Measurements from ENCODE around the gene LAMA2.

- TF ChIP-seq, protein P1, sequence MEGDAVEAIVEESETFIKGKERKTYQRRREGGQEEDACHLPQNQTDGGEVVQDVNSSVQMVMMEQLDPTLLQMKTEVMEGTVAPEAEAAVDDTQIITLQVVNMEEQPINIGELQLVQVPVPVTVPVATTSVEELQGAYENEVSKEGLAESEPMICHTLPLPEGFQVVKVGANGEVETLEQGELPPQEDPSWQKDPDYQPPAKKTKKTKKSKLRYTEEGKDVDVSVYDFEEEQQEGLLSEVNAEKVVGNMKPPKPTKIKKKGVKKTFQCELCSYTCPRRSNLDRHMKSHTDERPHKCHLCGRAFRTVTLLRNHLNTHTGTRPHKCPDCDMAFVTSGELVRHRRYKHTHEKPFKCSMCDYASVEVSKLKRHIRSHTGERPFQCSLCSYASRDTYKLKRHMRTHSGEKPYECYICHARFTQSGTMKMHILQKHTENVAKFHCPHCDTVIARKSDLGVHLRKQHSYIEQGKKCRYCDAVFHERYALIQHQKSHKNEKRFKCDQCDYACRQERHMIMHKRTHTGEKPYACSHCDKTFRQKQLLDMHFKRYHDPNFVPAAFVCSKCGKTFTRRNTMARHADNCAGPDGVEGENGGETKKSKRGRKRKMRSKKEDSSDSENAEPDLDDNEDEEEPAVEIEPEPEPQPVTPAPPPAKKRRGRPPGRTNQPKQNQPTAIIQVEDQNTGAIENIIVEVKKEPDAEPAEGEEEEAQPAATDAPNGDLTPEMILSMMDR (IDR thresholded peaks at IDR 0.05) = no peak
- TF ChIP-seq POLR2A (IDR thresholded peaks at IDR 0.05) = no peak
Measured at GRCh38 chr6:129516005-129516404, 633.1 kb downstream of the LAMA2 start.

Measured in breast epithelium (tissue), 3 donors.